ENCODE measurements around the gene VPS72.

The VPS72 gene

GRCh38 chr1:151198254-151199127 lies 8.5 kb upstream of the VPS72 start, which contains the start of gene PIP5K1A (continued):
- TF ChIP-seq ZBTB49 (tag by site-specific recombination; IDR thresholded peaks at IDR 0.05; ENCODE audit: low read depth) = no peak
- no peak for TF ChIP-seq SALL2 (tag by site-specific recombination; IDR thresholded peaks at IDR 0.05; ENCODE audit: borderline replicate concordance)
- peak; percentile 83 for TF ChIP-seq ZFP69B (tag by site-specific recombination; IDR thresholded peaks at IDR 0.05)
- TF ChIP-seq ZNF341 (tag by site-specific recombination; IDR thresholded peaks at IDR 0.05; ENCODE audit: low read depth) = no peak; the same call in 1 of the 2 replicates
- no peak for TF ChIP-seq ZNF239 (tag by site-specific recombination; IDR thresholded peaks at IDR 0.05)
- no peak for TF ChIP-seq ZNF585B (tag by site-specific recombination; IDR thresholded peaks at IDR 0.05)
- TF ChIP-seq ZNF362 (tag by site-specific recombination; IDR thresholded peaks at IDR 0.05) = peak; percentile 81
- peak; percentile 60 for TF ChIP-seq ZBTB26 (tag by site-specific recombination; optimal IDR thresholded peaks at IDR 0.05)
- no peak for TF ChIP-seq ATF2 (tag by site-specific recombination; IDR thresholded peaks at IDR 0.05; ENCODE audit: low read depth)
- TF ChIP-seq ZNF621 (tag by site-specific recombination; IDR thresholded peaks at IDR 0.05) = no peak
- no peak for TF ChIP-seq INSM2 (tag by site-specific recombination; IDR thresholded peaks at IDR 0.05)
- TF ChIP-seq REPIN1 (tag by site-specific recombination; IDR thresholded peaks at IDR 0.05; ENCODE audit: low read depth) = no peak
- peak; percentile 88 for TF ChIP-seq ZBTB17 (tag by site-specific recombination; IDR thresholded peaks at IDR 0.05)
- TF ChIP-seq ZNF366 (tag by site-specific recombination; conservative IDR thresholded peaks at IDR 0.05) = peak; percentile 74
- peak; percentile 66; the same call in 1 of the 2 replicates for TF ChIP-seq ZSCAN30 (tag by site-specific recombination; IDR thresholded peaks at IDR 0.05)
- no peak for TF ChIP-seq ELK4 (IDR thresholded peaks at IDR 0.05; ENCODE audit: borderline replicate concordance, low read depth, low read length)
- TF ChIP-seq ZNF654 (tag by site-specific recombination; IDR thresholded peaks at IDR 0.05; ENCODE audit: low read depth) = no peak
- no peak for TF ChIP-seq ZNF423 (tag by site-specific recombination; IDR thresholded peaks at IDR 0.05)
- TF ChIP-seq ZNF211 (tag by site-specific recombination; IDR thresholded peaks at IDR 0.05; ENCODE audit: low read depth) = no peak
- no peak for TF ChIP-seq ZNF701 (tag by site-specific recombination; IDR thresholded peaks at IDR 0.05)
- TF ChIP-seq ZNF10 (tag by site-specific recombination; IDR thresholded peaks at IDR 0.05) = no peak
- peak; percentile 35; the same call in 1 of the 2 replicates for TF ChIP-seq TRIM28 (IDR thresholded peaks at IDR 0.05; ENCODE audit: borderline replicate concordance, low read length)
- no peak for TF ChIP-seq ZSCAN5A (tag by site-specific recombination; IDR thresholded peaks at IDR 0.05)
- no peak for TF ChIP-seq ZFHX2 (tag by site-specific recombination; conservative IDR thresholded peaks at IDR 0.05)
- TF ChIP-seq ZNF19 (tag by site-specific recombination; IDR thresholded peaks at IDR 0.05; ENCODE audit: low read depth) = no peak
- no peak for TF ChIP-seq ZNF391 (tag by site-specific recombination; IDR thresholded peaks at IDR 0.05; ENCODE audit: borderline replicate concordance, low read depth)
- no peak for TF ChIP-seq BCL6B (tag by site-specific recombination; IDR thresholded peaks at IDR 0.05)
